H9 (cell line): ENCODE data around the gene PTPRR. TPM values are rescaled to one million over a fixed set of nuclear protein-coding genes. Genes with fewer than 3 reads are reported as not detected.

ENCODE experiments used
- DNase-seq: peaks from one replicate; pipeline ENCODE4 v3.0.0-alpha.2; 2017
- H2AFZ ChIP-seq: one replicate; pipeline ENCODE4 v1.6.1; 2013; ENCODE audit warnings: mild to moderate bottlenecking, low read length, control low read depth, moderate library complexity
- H2AK5ac ChIP-seq: 2 replicates; pipeline ENCODE4 v1.6.1; 2013; ENCODE audit warnings: low read length, control low read depth, mixed read lengths; ENCODE audit not compliant: insufficient read length
- H2BK120ac ChIP-seq: one replicate; pipeline ENCODE4 v1.6.1; 2013; ENCODE audit warnings: low read depth, mild to moderate bottlenecking, low read length, control low read depth, inconsistent platforms; ENCODE audit not compliant: poor library complexity, severe bottlenecking
- H2BK12ac ChIP-seq: 2 replicates; pipeline ENCODE4 v1.6.1; 2013; ENCODE audit warnings: low read length, control low read depth, mixed read lengths, low read depth; ENCODE audit not compliant: insufficient read length
- H2BK15ac ChIP-seq: 2 replicates; pipeline ENCODE4 v1.6.1; 2013; ENCODE audit warnings: low read depth, low read length, control low read depth
- H2BK20ac ChIP-seq: one replicate; pipeline ENCODE4 v1.6.1; 2013; ENCODE audit warnings: low read depth, mild to moderate bottlenecking, low read length, control low read depth, inconsistent platforms; ENCODE audit not compliant: poor library complexity, severe bottlenecking
- H2BK5ac ChIP-seq: 2 replicates; pipeline ENCODE4 v1.6.1; 2013; ENCODE audit warnings: low read length, control low read depth, mixed read lengths; ENCODE audit not compliant: insufficient read length
- H3K14ac ChIP-seq: 2 replicates; pipeline ENCODE4 v1.6.1; 2013; ENCODE audit warnings: low read length, control low read depth; ENCODE audit not compliant: insufficient read depth
- H3K18ac ChIP-seq: 2 replicates; pipeline ENCODE4 v1.6.1; 2013; ENCODE audit warnings: low read depth, mild to moderate bottlenecking, mixed read lengths, low read length, control low read depth; ENCODE audit not compliant: insufficient read length
- H3K23ac ChIP-seq: 2 replicates; pipeline ENCODE4 v1.6.1; 2013; ENCODE audit warnings: low read length, control low read depth, mixed read lengths, low read depth; ENCODE audit not compliant: insufficient read length
- H3K23me2 ChIP-seq: 2 replicates; pipeline ENCODE4 v1.6.1; 2013; ENCODE audit warnings: low read depth, mild to moderate bottlenecking, mixed read lengths, low read length, control low read depth; ENCODE audit not compliant: insufficient read length, poor library complexity, severe bottlenecking
- H3K27ac ChIP-seq: 2 replicates; pipeline ENCODE4 v1.5.1; 2013; ENCODE audit warnings: low read length, control low read depth, mixed read lengths, low read depth; ENCODE audit not compliant: insufficient read length
- H3K27me3 ChIP-seq: 2 replicates; pipeline ENCODE4 v1.6.1; 2013; ENCODE audit warnings: low read length, control low read depth, inconsistent platforms; ENCODE audit not compliant: insufficient read depth
- H3K4ac ChIP-seq: 2 replicates; pipeline ENCODE4 v1.6.1; 2013; ENCODE audit warnings: low read depth, mild to moderate bottlenecking, control low read depth, inconsistent platforms, low read length, moderate library complexity
- H3K4me1 ChIP-seq: 2 replicates; pipeline ENCODE4 v1.6.1; 2013; ENCODE audit warnings: low read length, control low read depth, inconsistent platforms; ENCODE audit not compliant: insufficient read depth
- H3K4me2 ChIP-seq: 2 replicates; pipeline ENCODE4 v1.6.1; 2013; ENCODE audit warnings: low read length, control low read depth, mixed read lengths; ENCODE audit not compliant: insufficient read length, insufficient read depth
- H3K56ac ChIP-seq: 2 replicates; pipeline ENCODE4 v1.6.1; 2013; ENCODE audit warnings: low read depth, mild to moderate bottlenecking, mixed read lengths, low read length, control low read depth; ENCODE audit not compliant: insufficient read length
- H3K79me1 ChIP-seq: 2 replicates; pipeline ENCODE4 v1.6.1; 2013; ENCODE audit warnings: low read depth, mild to moderate bottlenecking, moderate library complexity, low read length, control low read depth, inconsistent platforms; ENCODE audit not compliant: insufficient read depth, poor library complexity, severe bottlenecking
- H3K79me2 ChIP-seq: 2 replicates; pipeline ENCODE4 v1.6.1; 2013; ENCODE audit warnings: low read length, control low read depth, inconsistent platforms; ENCODE audit not compliant: insufficient read depth
- H3K9ac ChIP-seq: 2 replicates; pipeline ENCODE4 v1.6.1; 2013; ENCODE audit warnings: low read length, control low read depth, mixed read lengths; ENCODE audit not compliant: insufficient read length; ENCODE audit errors: extremely low read depth
- H3K9me3 ChIP-seq: one replicate; pipeline ENCODE4 v1.6.1; 2013; ENCODE audit warnings: low read depth, low read length, inconsistent platforms; ENCODE audit not compliant: control insufficient read depth
- H3T11ph ChIP-seq: one replicate; pipeline ENCODE4 v1.6.1; 2013; ENCODE audit warnings: mild to moderate bottlenecking, low read length, control low read depth, inconsistent platforms
- H4K20me1 ChIP-seq: one replicate; pipeline ENCODE4 v1.6.1; 2013; ENCODE audit not compliant: control insufficient read depth, insufficient read length, insufficient read depth
- H4K5ac ChIP-seq: 2 replicates; pipeline ENCODE4 v1.6.1; 2013; ENCODE audit warnings: low read depth, mild to moderate bottlenecking, mixed read lengths, low read length, control low read depth; ENCODE audit not compliant: insufficient read length
- H4K8ac ChIP-seq: replicated peaks from 2 replicates; pipeline ENCODE4 v1.6.1; 2013; ENCODE audit warnings: low read length, control low read depth, mixed read lengths, low read depth; ENCODE audit not compliant: insufficient read length
- H4K91ac ChIP-seq: 2 replicates; pipeline ENCODE4 v1.6.1; 2013; ENCODE audit warnings: low read depth, mild to moderate bottlenecking, moderate library complexity, mixed read lengths, low read length, control low read depth; ENCODE audit not compliant: insufficient read length
- H3K27ac Mint-ChIP-seq, 3 experiments: 2 replicates in 2 of 3; 3 replicates in 1 of 3; pipeline ENCODE4 v1.8.0; 2020 to 2021; ENCODE audit warnings: mixed read lengths in 3 of 3, mild to moderate bottlenecking in 1 of 3, moderate library complexity in 1 of 3
- H3K27me3 Mint-ChIP-seq: 2 replicates; pipeline ENCODE4 v1.8.0; 2021; ENCODE audit warnings: low read depth, mild to moderate bottlenecking, moderate library complexity, mixed read lengths
- H3K36me3 Mint-ChIP-seq, 3 experiments: 2 replicates in 2 of 3; 3 replicates in 1 of 3; pipeline ENCODE4 v1.8.0; 2020 to 2021; ENCODE audit warnings: low read depth in 3 of 3, mixed read lengths in 3 of 3; ENCODE audit not compliant: insufficient read depth in 1 of 3
- H3K4me1 Mint-ChIP-seq, 2 experiments: 2 replicates each; pipeline ENCODE4 v1.8.0; 2020; ENCODE audit warnings: mixed read lengths in 2 of 2
- H3K4me3 Mint-ChIP-seq, 2 experiments: 2 replicates in 1 of 2; 3 replicates in 1 of 2; pipeline ENCODE4 v1.8.0; 2020 to 2021; ENCODE audit warnings: mild to moderate bottlenecking in 2 of 2, mixed read lengths in 2 of 2, moderate library complexity in 1 of 2
- H3K9me3 Mint-ChIP-seq, 2 experiments: 2 replicates in 1 of 2; 3 replicates in 1 of 2; pipeline ENCODE4 v1.8.0; 2020; ENCODE audit warnings: mild to moderate bottlenecking in 2 of 2, mixed read lengths in 2 of 2, moderate library complexity in 1 of 2
- WGBS: extraction: QIAGEN DNeasy Blood & Tissue Kit; methylation state at CpG from one replicate; pipeline ENCODE4 v1.1.7; 2013; ENCODE audit warnings: missing lambda C conversion rate, low lambda C conversion rate, mixed read lengths; ENCODE audit not compliant: insufficient read length; ENCODE audit errors: extremely low coverage; 5-methylcytosine and 5-hydroxymethylcytosine counted together
- total RNA-seq: library from RNA; stranded (reverse); gene quantifications from 2 replicates; pipeline ENCODE4 v1.2.1, GENCODE V29; 2021
- TF ChIP-seq, protein P1 (sequence below): fragments of 200-600 bp; sonication (generic); conservative IDR thresholded peaks from 3 replicates; pipeline ENCODE4 v1.8.0; 2021; ENCODE audit warnings: antibody characterized with exemption, mild to moderate bottlenecking

PTPRR gene
- total RNA-seq, 1 experiment from 2014 or later: 0.22 TPM

- H2BK15ac ChIP-seq: no peak overlapping the region
- no CpG with 5 or more reads among the region's 7 CpGs for WGBS
- peak overlapping the region; percentile 9 for H2AFZ ChIP-seq
- no peaks in the 10 kb centered on the region for H3K27me3 ChIP-seq
- peaks cover 20 to 21% of the 10 kb centered on the region in 2 experiments for H3K4me1 Mint-ChIP-seq
- peak overlapping the region; percentile 67 for H3K4me2 ChIP-seq
- H4K91ac ChIP-seq: no peak overlapping the region
- no peak overlapping the region for H3K4ac ChIP-seq
- DNase-seq: peak; percentile 45
- no peak overlapping the region for H3K56ac ChIP-seq
- no peak overlapping the region for H2BK20ac ChIP-seq
- H3K23me2 ChIP-seq: peaks cover 4% of the 10 kb centered on the region
- no peak overlapping the region for H2BK12ac ChIP-seq
- no peaks in the 10 kb centered on the region for H3K79me2 ChIP-seq
- no peak overlapping the region for H2BK5ac ChIP-seq
- H3K4me3 Mint-ChIP-seq: peak overlapping the region; percentile 24 to 43; a peak in 4 of 5 replicates
- TF ChIP-seq, protein P1, sequence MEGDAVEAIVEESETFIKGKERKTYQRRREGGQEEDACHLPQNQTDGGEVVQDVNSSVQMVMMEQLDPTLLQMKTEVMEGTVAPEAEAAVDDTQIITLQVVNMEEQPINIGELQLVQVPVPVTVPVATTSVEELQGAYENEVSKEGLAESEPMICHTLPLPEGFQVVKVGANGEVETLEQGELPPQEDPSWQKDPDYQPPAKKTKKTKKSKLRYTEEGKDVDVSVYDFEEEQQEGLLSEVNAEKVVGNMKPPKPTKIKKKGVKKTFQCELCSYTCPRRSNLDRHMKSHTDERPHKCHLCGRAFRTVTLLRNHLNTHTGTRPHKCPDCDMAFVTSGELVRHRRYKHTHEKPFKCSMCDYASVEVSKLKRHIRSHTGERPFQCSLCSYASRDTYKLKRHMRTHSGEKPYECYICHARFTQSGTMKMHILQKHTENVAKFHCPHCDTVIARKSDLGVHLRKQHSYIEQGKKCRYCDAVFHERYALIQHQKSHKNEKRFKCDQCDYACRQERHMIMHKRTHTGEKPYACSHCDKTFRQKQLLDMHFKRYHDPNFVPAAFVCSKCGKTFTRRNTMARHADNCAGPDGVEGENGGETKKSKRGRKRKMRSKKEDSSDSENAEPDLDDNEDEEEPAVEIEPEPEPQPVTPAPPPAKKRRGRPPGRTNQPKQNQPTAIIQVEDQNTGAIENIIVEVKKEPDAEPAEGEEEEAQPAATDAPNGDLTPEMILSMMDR: no peak
- no peaks in the 10 kb centered on the region for H3K9me3 ChIP-seq
- no peak overlapping the region for H2BK120ac ChIP-seq
- no peak overlapping the region for H4K8ac ChIP-seq
- H3K27me3 Mint-ChIP-seq: no peaks in the 10 kb centered on the region
- H4K20me1 ChIP-seq: no peaks in the 10 kb centered on the region
- H3K14ac ChIP-seq: no peak overlapping the region; the same call in 1 of the 2 replicates
- no peaks in the 10 kb centered on the region for H3K9me3 Mint-ChIP-seq
- H3K9ac ChIP-seq: no peak overlapping the region
- H3K4me1 ChIP-seq: peaks cover 10% of the 10 kb centered on the region; the same call in 1 of the 2 replicates
- peak overlapping the region; percentile 25 for H3K27ac ChIP-seq
- no peak overlapping the region for H4K5ac ChIP-seq
- H3K79me1 ChIP-seq: no peaks in the 10 kb centered on the region
- no peak overlapping the region for H3K18ac ChIP-seq
- H3K27ac Mint-ChIP-seq: peak overlapping the region; percentile 65 to 70 (median 69); a peak in 4 of 7 replicates
- H3K36me3 Mint-ChIP-seq: no peaks in the 10 kb centered on the region
- H3T11ph ChIP-seq: no peak overlapping the region
- no peak overlapping the region for H3K23ac ChIP-seq
- no peak overlapping the region for H2AK5ac ChIP-seq
These were observed 256.1 kb downstream of the PTPRR start for GRCh38 chr12:70664465-70664881.
